ENCODE data around the gene CRISP1.

Gene CRISP1

GRCh38 chr6:49852975-49853374 lies 13.4 kb downstream of the CRISP1 start:
- H3K4me3 ChIP-seq (ENCODE audit: low read depth, low read length) = no peak overlapping the region
- DNase-seq (ENCODE audit: low read depth) = no peak
- TF ChIP-seq MYC (IDR thresholded peaks at IDR 0.05; ENCODE audit: low read depth, low read length) (no peak), MAX (IDR thresholded peaks at IDR 0.05; ENCODE audit: low read depth, low read length) (no peak), POLR2A (IDR thresholded peaks at IDR 0.05; ENCODE audit: extremely low read depth, insufficient read length) (no peak), CTCF (IDR thresholded peaks at IDR 0.05; ENCODE audit: low read depth, low read length) (no peak)

- DNase-seq (ENCODE audit: low read depth) = peak; percentile 62
- no peak overlapping the region for H3K4me3 ChIP-seq (ENCODE audit: low read depth, low read length)
- TF ChIP-seq MYC (IDR thresholded peaks at IDR 0.05; ENCODE audit: low read depth, low read length) (no peak), MAX (IDR thresholded peaks at IDR 0.05; ENCODE audit: low read depth, low read length) (no peak), POLR2A (IDR thresholded peaks at IDR 0.05; ENCODE audit: extremely low read depth, insufficient read length) (no peak), CTCF (IDR thresholded peaks at IDR 0.05; ENCODE audit: low read depth, low read length) (no peak)
Measured at GRCh38 chr6:49849213-49849907, 17.0 kb downstream of the CRISP1 start.

- DNase-seq (ENCODE audit: low read depth) = no peak
- TF ChIP-seq MYC (IDR thresholded peaks at IDR 0.05; ENCODE audit: low read depth, low read length) = no peak
- no peak for TF ChIP-seq MAX (IDR thresholded peaks at IDR 0.05; ENCODE audit: low read depth, low read length)
- no peak for TF ChIP-seq CTCF (IDR thresholded peaks at IDR 0.05; ENCODE audit: low read depth, low read length)
- TF ChIP-seq POLR2A (IDR thresholded peaks at IDR 0.05; ENCODE audit: extremely low read depth, insufficient read length) = no peak
- H3K4me3 ChIP-seq (ENCODE audit: low read depth, low read length) = no peak overlapping the region
Measured at GRCh38 chr6:49847673-49848072, 18.7 kb downstream of the CRISP1 start.

GRCh38 chr6:49847014-49847413 lies 19.3 kb downstream of the CRISP1 start:
- no peak for TF ChIP-seq POLR2A (IDR thresholded peaks at IDR 0.05; ENCODE audit: extremely low read depth, insufficient read length)
- no peak for TF ChIP-seq MAX (IDR thresholded peaks at IDR 0.05; ENCODE audit: low read depth, low read length)
- no peak for TF ChIP-seq CTCF (IDR thresholded peaks at IDR 0.05; ENCODE audit: low read depth, low read length)
- no peak for TF ChIP-seq MYC (IDR thresholded peaks at IDR 0.05; ENCODE audit: low read depth, low read length)
- no peak overlapping the region for H3K4me3 ChIP-seq (ENCODE audit: low read depth, low read length)
- no peak for DNase-seq (ENCODE audit: low read depth)

- DNase-seq (ENCODE audit: low read depth) = no peak
- TF ChIP-seq MAX (IDR thresholded peaks at IDR 0.05; ENCODE audit: low read depth, low read length) (no peak), POLR2A (IDR thresholded peaks at IDR 0.05; ENCODE audit: extremely low read depth, insufficient read length) (no peak), CTCF (IDR thresholded peaks at IDR 0.05; ENCODE audit: low read depth, low read length) (no peak), MYC (IDR thresholded peaks at IDR 0.05; ENCODE audit: low read depth, low read length) (no peak)
- H3K4me3 ChIP-seq (ENCODE audit: low read depth, low read length) = no peak overlapping the region
Measured at GRCh38 chr6:49841424-49841823, 24.9 kb downstream of the CRISP1 start.
